Peyer's patch (tissue), 4 donors: ENCODE results near the gene KIAA0930. TPM values are rescaled to one million over a fixed set of nuclear protein-coding genes. Genes with fewer than 3 reads are reported as not detected.

ENCODE experiments used
- DNase-seq, 3 donors: peaks; one replicate each; pipeline ENCODE4 v3.0.0-alpha.2; 2017 to 2019
- H3K27ac ChIP-seq, 4 donors: fragments of 200-600 bp; sonication (generic); one replicate each; pipeline ENCODE4 v1.5.1; 2016 to 2019
- H3K27me3 ChIP-seq, 2 donors: fragments of 200-600 bp; sonication (generic); one replicate each; pipeline ENCODE4 v1.5.1; 2019
- H3K36me3 ChIP-seq, 3 donors: fragments of 200-600 bp; sonication (generic); one replicate each; pipeline ENCODE4 v1.5.1; 2016 to 2019
- H3K4me1 ChIP-seq, 4 donors: fragments of 200-600 bp; sonication (generic); one replicate each; pipeline ENCODE4 v1.5.1; 2016 to 2019
- H3K4me3 ChIP-seq, 4 donors: fragments of 200-600 bp; sonication (generic); 1 replicate in 3 of 4; 2 replicates in 1 of 4; pipeline ENCODE4 v1.5.1; 2016 to 2019; ENCODE audit warnings: mild to moderate bottlenecking in 1 of 4
- H3K9me3 ChIP-seq, 4 donors: fragments of 200-600 bp; sonication (generic); one replicate each; pipeline ENCODE4 v1.5.1; 2016 to 2019; ENCODE audit warnings: mild to moderate bottlenecking in 1 of 4
- CTCF ChIP-seq, 6 experiments: fragments of 450-650 bp in 4 of 6; fragments of 200-600 bp in 2 of 6; sonication (generic) in 1 of 6; IDR thresholded peaks; one replicate each; pipeline ENCODE4 v1.5.1; 2017 to 2019; ENCODE audit warnings: antibody characterized with exemption in 6 of 6, mild to moderate bottlenecking in 3 of 6, moderate library complexity in 1 of 6
- POLR2A ChIP-seq, 2 donors: fragments of 450-650 bp; IDR thresholded peaks; one replicate each; pipeline ENCODE4 v1.5.1; 2017; ENCODE audit warnings: antibody characterized with exemption in 2 of 2, mild to moderate bottlenecking in 2 of 2, moderate library complexity in 2 of 2
- total RNA-seq, 4 donors: library from RNA; depleted of rRNA; stranded (reverse); fragments of >200 nt; gene quantifications; one replicate each; pipeline ENCODE4 v1.1.0, GENCODE V29; 2016

The KIAA0930 gene
- total RNA-seq, 4 donors from 2014 or later = 21.2 to 41.3 (median 27.8) TPM

DNA sequence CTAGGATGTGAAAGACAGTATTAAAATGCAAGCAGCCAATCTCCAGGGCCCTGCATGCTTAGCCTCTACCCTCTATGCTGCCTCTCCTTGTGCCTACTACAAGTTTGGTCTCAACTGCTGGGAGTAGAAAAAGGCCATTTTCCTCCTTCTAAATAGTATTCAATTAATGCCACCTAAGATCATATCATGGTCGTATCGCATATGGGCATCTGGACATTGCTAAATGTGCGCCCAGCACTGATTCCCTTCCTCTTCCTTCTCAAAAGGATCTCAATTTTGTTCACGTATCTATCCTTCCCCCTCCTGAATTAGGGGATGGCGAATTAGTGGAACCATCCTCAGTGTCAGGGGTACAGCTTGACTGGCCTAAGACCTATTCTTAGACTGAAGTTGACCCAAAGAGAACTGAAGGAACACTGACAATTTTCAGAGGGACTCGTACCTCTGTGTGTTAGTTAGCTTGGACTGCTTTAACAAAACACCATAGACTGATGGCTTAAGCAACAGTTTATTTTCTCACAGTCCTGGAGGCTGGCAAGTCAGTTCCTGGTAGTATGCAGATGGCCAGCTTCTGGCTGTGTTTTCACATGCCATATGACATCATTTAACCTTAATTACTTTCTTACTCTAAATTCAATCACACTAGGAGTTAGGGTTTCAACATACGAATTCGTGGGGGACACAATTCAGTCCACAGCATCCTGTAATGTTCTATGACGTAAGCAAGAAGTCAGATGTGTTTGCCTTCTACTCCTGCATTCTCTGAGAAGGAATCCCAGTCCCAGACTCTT is 85.4 kb downstream of the KIAA0930 start:
- Histone ChIP-seq H3K27me3 (no peaks in the 10 kb centered on the region), H3K27ac (no peak overlapping the region), H3K4me1 (peaks cover 0 to 15% (median 4%) of the 10 kb centered on the region in 4 donors), H3K9me3 (no peaks in the 10 kb centered on the region), H3K36me3 (peaks cover 0 to 7% (median 0%) of the 10 kb centered on the region in 3 donors), H3K4me3 (no peak overlapping the region)
- no peak for DNase-seq
- no peak for TF ChIP-seq POLR2A (IDR thresholded peaks at IDR 0.05)
- TF ChIP-seq CTCF (IDR thresholded peaks at IDR 0.05) = no peak

DNA sequence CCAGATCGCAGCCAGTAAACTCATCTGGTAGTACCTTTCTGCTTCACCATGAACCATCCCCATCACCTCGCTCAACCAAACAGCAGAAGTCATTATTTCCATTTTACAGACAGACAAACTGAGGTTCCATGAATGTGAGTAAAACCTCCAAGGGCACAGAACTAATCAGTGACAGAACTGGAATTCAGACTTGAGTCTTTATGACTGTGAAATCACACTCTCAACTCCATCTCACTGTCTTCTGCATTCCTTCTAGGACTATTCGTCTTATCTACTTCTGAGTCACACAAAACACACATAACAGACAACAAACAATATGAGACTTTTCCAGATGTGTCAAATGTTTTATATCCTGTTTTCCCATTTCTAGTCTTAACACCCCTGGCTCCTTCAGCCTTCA is 86.3 kb downstream of the KIAA0930 start:
- Histone ChIP-seq H3K36me3 (peaks cover 0 to 7% (median 0%) of the 10 kb centered on the region in 3 donors), H3K9me3 (no peaks in the 10 kb centered on the region), H3K27me3 (no peaks in the 10 kb centered on the region), H3K4me1 (peaks cover 0 to 6% (median 2%) of the 10 kb centered on the region in 4 donors), H3K27ac (no peak overlapping the region), H3K4me3 (no peak overlapping the region)
- TF ChIP-seq POLR2A (IDR thresholded peaks at IDR 0.05) = no peak
- TF ChIP-seq CTCF (IDR thresholded peaks at IDR 0.05) = no peak
- no peak for DNase-seq

GRCh38 chr22:45151503-45151902 is 89.2 kb downstream of the KIAA0930 start:
- Histone ChIP-seq H3K27ac (no peak overlapping the region), H3K4me1 (peaks cover 0 to 6% (median 0%) of the 10 kb centered on the region in 4 donors), H3K4me3 (no peak overlapping the region), H3K27me3 (no peaks in the 10 kb centered on the region), H3K36me3 (no peaks in the 10 kb centered on the region), H3K9me3 (no peaks in the 10 kb centered on the region)
- DNase-seq = no peak
- no peak for TF ChIP-seq CTCF (IDR thresholded peaks at IDR 0.05)
- no peak for TF ChIP-seq POLR2A (IDR thresholded peaks at IDR 0.05)

- H3K36me3 ChIP-seq = no peaks in the 10 kb centered on the region
- peaks cover 0 to 6% (median 0%) of the 10 kb centered on the region in 4 donors for H3K4me1 ChIP-seq
- DNase-seq = no peak
- no peaks in the 10 kb centered on the region for H3K27me3 ChIP-seq
- no peak for TF ChIP-seq CTCF (IDR thresholded peaks at IDR 0.05)
- TF ChIP-seq POLR2A (IDR thresholded peaks at IDR 0.05) = no peak
- H3K9me3 ChIP-seq = no peaks in the 10 kb centered on the region
- peak overlapping the region in 1 of 4 donors; percentile 11 for H3K27ac ChIP-seq
- no peak overlapping the region for H3K4me3 ChIP-seq
Observed at GRCh38 chr22:45150139-45150538, 90.6 kb downstream of the KIAA0930 start.

DNA sequence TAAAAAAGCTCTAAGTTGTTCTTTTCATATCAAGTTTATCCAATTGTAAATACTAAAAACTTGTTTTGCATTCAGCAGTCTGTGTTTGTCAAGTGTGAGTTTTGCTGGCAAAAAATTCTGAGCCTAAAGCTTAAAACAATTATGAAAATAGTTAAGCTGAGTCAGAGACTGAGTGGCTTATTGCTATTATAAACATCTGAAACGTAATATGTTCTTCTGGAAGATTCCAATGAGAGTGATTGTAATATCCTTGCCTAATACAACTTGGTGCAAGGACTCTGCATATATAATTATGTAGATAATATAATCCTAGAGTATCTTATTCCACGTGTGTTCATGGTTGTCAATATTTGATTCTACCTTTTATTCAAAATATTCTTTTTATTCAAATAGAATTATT is 91.0 kb downstream of the KIAA0930 start:
- H3K4me3 ChIP-seq = no peak overlapping the region
- TF ChIP-seq POLR2A (IDR thresholded peaks at IDR 0.05) = no peak
- no peak for TF ChIP-seq CTCF (IDR thresholded peaks at IDR 0.05)
- DNase-seq = no peak
- H3K36me3 ChIP-seq = no peaks in the 10 kb centered on the region
- H3K27me3 ChIP-seq = no peaks in the 10 kb centered on the region
- H3K27ac ChIP-seq = no peak overlapping the region
- peaks cover 0 to 6% (median 0%) of the 10 kb centered on the region in 4 donors for H3K4me1 ChIP-seq
- H3K9me3 ChIP-seq = no peaks in the 10 kb centered on the region
